ENCODE results near the gene GPC3.
A peak's percentile ranks its signal among the peaks of the same experiment; 100 is the strongest.

DNA sequence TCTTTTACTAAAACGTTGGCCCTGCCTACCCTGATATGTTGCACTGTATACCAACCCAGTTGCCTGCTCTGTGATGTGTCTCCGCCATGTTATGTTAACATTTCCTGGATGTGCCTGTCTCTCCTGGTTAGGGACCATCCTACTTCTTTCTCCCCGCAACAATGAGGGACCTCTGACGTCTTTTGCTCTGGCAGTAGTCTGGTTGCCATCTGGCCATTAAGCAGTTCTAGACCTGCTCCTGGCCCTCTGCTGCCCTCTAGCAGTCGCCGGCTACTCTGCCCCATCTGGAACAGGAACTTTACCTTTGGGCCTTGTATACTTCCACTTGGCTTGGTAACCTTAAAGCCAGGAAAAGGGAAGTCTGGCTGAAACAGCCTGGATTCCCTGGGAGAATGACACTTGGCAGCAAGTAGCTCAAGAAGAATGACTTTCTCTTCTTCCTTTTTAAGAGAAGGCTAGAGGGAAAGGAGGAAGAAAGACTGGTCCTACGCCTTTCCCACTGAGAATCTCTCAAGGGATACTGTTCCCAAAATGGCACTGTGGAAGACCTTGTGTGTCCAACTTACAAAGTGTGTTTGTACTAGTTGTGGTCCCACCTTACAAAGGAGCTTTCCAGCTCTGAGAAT, 63.5 kb downstream of the GPC3 start:
- TF ChIP-seq, protein P1, sequence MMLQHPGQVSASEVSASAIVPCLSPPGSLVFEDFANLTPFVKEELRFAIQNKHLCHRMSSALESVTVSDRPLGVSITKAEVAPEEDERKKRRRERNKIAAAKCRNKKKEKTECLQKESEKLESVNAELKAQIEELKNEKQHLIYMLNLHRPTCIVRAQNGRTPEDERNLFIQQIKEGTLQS (IDR thresholded peaks at IDR 0.05) = no peak
- TF ChIP-seq, protein P2, sequence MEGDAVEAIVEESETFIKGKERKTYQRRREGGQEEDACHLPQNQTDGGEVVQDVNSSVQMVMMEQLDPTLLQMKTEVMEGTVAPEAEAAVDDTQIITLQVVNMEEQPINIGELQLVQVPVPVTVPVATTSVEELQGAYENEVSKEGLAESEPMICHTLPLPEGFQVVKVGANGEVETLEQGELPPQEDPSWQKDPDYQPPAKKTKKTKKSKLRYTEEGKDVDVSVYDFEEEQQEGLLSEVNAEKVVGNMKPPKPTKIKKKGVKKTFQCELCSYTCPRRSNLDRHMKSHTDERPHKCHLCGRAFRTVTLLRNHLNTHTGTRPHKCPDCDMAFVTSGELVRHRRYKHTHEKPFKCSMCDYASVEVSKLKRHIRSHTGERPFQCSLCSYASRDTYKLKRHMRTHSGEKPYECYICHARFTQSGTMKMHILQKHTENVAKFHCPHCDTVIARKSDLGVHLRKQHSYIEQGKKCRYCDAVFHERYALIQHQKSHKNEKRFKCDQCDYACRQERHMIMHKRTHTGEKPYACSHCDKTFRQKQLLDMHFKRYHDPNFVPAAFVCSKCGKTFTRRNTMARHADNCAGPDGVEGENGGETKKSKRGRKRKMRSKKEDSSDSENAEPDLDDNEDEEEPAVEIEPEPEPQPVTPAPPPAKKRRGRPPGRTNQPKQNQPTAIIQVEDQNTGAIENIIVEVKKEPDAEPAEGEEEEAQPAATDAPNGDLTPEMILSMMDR (IDR thresholded peaks at IDR 0.05 in 2 of 3, conservative IDR thresholded peaks at IDR 0.05 in 1 of 3; ENCODE audit: borderline replicate concordance in 1 of 3, insufficient read depth in 1 of 3, low read depth in 2 of 3, low read length in 2 of 3) = peak; percentile 50 to 74 (median 63)
- TF ChIP-seq EZH2 (IDR thresholded peaks at IDR 0.05) (no peak), ZFX (IDR thresholded peaks at IDR 0.05) (no peak), ELF1 (IDR thresholded peaks at IDR 0.05; ENCODE audit: borderline replicate concordance, low read depth) (no peak), RAD21 (IDR thresholded peaks at IDR 0.05; ENCODE audit: low read depth) (peak; percentile 65), CEBPB (IDR thresholded peaks at IDR 0.05; ENCODE audit: low read depth) (no peak), JUND (IDR thresholded peaks at IDR 0.05) (no peak), YY1 (IDR thresholded peaks at IDR 0.05; ENCODE audit: extremely low read depth, insufficient replicate concordance, low read depth, low read length) (no peak), POLR2A (IDR thresholded peaks at IDR 0.05; ENCODE audit: borderline replicate concordance, extremely low read depth, insufficient read depth, insufficient read length) (no peak), POLR2AphosphoS5 (IDR thresholded peaks at IDR 0.05; ENCODE audit: low read depth, low read length) (no peak), EZH2phosphoT487 (IDR thresholded peaks at IDR 0.05; ENCODE audit: borderline replicate concordance) (no peak)
- TF ChIP-seq, protein P3, sequence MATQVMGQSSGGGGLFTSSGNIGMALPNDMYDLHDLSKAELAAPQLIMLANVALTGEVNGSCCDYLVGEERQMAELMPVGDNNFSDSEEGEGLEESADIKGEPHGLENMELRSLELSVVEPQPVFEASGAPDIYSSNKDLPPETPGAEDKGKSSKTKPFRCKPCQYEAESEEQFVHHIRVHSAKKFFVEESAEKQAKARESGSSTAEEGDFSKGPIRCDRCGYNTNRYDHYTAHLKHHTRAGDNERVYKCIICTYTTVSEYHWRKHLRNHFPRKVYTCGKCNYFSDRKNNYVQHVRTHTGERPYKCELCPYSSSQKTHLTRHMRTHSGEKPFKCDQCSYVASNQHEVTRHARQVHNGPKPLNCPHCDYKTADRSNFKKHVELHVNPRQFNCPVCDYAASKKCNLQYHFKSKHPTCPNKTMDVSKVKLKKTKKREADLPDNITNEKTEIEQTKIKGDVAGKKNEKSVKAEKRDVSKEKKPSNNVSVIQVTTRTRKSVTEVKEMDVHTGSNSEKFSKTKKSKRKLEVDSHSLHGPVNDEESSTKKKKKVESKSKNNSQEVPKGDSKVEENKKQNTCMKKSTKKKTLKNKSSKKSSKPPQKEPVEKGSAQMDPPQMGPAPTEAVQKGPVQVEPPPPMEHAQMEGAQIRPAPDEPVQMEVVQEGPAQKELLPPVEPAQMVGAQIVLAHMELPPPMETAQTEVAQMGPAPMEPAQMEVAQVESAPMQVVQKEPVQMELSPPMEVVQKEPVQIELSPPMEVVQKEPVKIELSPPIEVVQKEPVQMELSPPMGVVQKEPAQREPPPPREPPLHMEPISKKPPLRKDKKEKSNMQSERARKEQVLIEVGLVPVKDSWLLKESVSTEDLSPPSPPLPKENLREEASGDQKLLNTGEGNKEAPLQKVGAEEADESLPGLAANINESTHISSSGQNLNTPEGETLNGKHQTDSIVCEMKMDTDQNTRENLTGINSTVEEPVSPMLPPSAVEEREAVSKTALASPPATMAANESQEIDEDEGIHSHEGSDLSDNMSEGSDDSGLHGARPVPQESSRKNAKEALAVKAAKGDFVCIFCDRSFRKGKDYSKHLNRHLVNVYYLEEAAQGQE (IDR thresholded peaks at IDR 0.05; ENCODE audit: low read depth) = no peak
